Astrocyte of the cerebellum (primary cell): ENCODE results near the gene USP11.
"Not testable (repeated sequence)": the region's sequence is repeated elsewhere in the genome, so short reads cannot be mapped to it uniquely, and the experiment has no call there.

ENCODE experiments used
- DNase-seq: peaks from one replicate; pipeline ENCODE4 v3.0.0-alpha.2; 2011; ENCODE audit warnings: low read depth
- H3K4me3 ChIP-seq: 2 replicates; pipeline ENCODE4 v1.5.1; 2011; ENCODE audit warnings: mild to moderate bottlenecking, low read depth, low read length, moderate library complexity
- CTCF ChIP-seq: IDR thresholded peaks from 2 replicates; pipeline ENCODE4 v1.5.1; 2012; ENCODE audit warnings: low read length, low read depth, moderate library complexity, mild to moderate bottlenecking; ENCODE audit errors: missing control alignments
- in situ Hi-C: cut with HindIII; loops from 2 replicates; pipeline ENCODE4 v1.10.0; 2017; ENCODE audit warnings: low sequenced_read_pairs

Gene USP11

DNA sequence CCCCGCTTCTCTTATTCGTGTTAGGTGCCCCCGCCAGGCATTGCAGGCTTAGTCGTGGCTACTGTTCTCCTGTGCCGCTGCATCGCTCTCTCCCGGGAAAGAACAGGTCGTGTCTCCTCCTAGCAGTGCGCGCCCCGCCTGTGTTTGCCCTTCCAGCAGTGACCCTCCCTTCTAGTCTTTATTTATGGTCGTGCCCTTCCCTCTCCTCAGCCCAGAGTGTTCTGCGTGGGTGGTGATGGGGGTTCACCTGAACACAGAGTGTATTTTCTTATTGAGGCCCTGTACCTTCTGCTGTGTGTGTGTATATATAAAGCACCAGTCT lies 15.2 kb downstream of the USP11 start:
- in situ Hi-C loops, result no loop called here
- H3K4me3 ChIP-seq, result no peak overlapping the region
- TF ChIP-seq CTCF, result no peak
- DNase-seq, result no peak

GRCh38 chrX:47248576-47248975 lies 15.8 kb downstream of the USP11 start:
- no peak for TF ChIP-seq CTCF
- in situ Hi-C loops, result no loop called here
- no peak overlapping the region for H3K4me3 ChIP-seq
- DNase-seq, result no peak

DNA sequence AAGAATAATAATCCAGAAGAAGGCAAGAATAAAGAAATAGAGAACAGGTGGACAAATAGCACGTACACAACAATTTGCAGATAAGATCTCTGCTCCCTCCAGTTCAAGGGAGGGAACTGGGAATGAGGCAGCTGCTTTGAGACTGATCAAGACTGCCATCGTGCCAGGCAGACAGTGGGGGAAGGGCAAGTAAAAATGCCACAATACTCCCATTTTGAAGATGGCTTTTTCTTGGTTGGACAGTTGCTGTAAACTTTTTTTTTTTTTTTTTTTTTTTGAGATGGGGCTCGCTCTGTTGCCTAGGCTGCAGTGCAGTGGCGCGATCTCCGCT lies 17.2 kb downstream of the USP11 start:
- in situ Hi-C loops, result no loop called here
- DNase-seq, result no peak
- TF ChIP-seq CTCF, result no peak
- H3K4me3 ChIP-seq, result no peak overlapping the region

DNA sequence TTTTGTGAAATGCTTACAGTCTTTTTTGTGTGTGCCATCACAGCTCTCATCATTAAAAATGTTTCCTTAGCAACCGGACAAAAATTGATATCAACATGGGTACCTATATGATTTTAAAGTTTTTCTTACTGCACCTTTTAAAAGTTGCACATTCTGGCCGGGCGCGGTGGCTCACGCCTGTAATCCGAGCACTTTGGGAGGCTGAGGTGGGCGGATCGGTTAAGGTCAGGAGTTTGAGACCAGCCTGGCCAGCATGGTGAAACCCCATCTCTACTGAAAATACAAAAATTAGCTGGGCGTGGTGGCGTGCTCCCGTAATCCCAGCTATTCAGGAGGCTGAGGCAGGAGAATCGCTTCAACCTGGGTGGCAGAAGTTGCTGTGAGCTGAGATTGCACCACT lies 24.8 kb downstream of the USP11 start:
- H3K4me3 ChIP-seq, DNase-seq, in situ Hi-C loops: not testable (repeated sequence)

GRCh38 chrX:47264483-47265173 lies 31.8 kb downstream of the USP11 start:
- TF ChIP-seq CTCF, result no peak
- DNase-seq, result no peak
- in situ Hi-C loops, result no loop called here
- H3K4me3 ChIP-seq, result no peak overlapping the region

DNA sequence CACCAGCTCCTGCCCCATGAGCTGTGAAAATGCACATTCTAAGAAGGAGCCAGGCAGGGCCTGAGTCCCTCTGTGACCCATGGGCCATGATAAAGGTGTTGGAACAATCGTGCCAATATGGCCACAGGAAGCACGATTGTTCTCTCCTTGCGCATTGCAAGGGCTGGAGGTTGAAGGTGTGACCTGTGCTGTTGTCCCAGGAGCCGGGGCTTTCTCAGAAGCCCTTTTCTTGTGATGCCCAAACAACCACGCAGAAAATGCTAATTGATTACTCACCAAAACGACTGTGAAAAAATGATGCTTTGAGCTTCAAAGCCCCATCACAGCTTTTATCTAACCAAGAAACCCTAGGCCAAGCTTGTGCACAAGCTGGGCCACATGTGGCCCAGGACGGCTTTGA lies 33.8 kb downstream of the USP11 start:
- no peak for DNase-seq
- no peak for TF ChIP-seq CTCF
- in situ Hi-C loops, result no loop called here
- no peak overlapping the region for H3K4me3 ChIP-seq

DNA sequence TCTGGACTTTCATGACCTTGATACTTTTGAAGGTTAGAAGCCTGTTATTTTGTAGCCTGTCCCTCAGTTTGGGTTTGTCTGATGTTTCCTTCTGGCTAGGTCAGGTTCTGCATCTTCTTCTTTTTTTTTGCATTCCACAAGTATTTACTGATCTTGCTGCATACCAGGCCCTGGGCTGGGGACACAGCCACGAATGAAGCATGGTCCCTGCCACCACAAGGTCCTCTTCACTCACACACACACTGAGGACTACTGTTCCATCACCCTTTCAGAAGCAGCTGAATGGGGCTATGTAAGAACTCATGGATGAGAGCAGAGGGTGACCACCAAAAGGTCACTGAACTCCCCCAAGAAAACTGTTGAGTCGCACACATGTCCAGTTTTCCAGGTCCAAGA lies 39.2 kb downstream of the USP11 start:
- no peak for DNase-seq
- no peak for TF ChIP-seq CTCF
- no peak overlapping the region for H3K4me3 ChIP-seq
- in situ Hi-C loops, result no loop called here
